Left colon (tissue), 2 donors: ENCODE measurements around the gene TAS2R14. TPM values are rescaled to one million over a fixed set of nuclear protein-coding genes. Genes with fewer than 3 reads are reported as not detected.

ENCODE experiments used
- ATAC-seq: fragments of 200-7000 bp; cut with Tn5 transposase; one replicate; pipeline ENCODE4 v1.9.1; 2020; ENCODE audit warnings: mild to moderate bottlenecking, moderate library complexity
- DNase-seq, 2 donors: peaks; one replicate each; pipeline ENCODE4 v3.0.0-alpha.2; 2020
- intact Hi-C, 2 donors: fragments of 100-400 bp; cut with DNase I in 1 of 2; cut with micrococcal nuclease in 1 of 2; formaldehyde crosslinking; loops; one replicate each; pipeline versions ENCODE4 v1.11.2 to v1.14.0; 2022; cut with DNase I, micrococcal nuclease
- total RNA-seq, 2 donors: library from RNA; stranded (reverse); fragmentation: NEBNext Ultra II Directional; extraction: Animal tissue kit (Norgen Biotek cat#: 25700); gene quantifications; one replicate each; pipeline ENCODE4 v1.2.1, GENCODE V29; 2021
- donor health status: DM: no; HTN: no; CAD: no.
- donor health status: DM: yes; HTN: yes; CAD: no.

TAS2R14 gene
- total RNA-seq, 2 donors from 2014 or later = 1.8 to 2.1 TPM

GRCh38 chr12:10926269-10926668 lies 12.8 kb downstream of the TAS2R14 start:
- ATAC-seq = no peak

DNA sequence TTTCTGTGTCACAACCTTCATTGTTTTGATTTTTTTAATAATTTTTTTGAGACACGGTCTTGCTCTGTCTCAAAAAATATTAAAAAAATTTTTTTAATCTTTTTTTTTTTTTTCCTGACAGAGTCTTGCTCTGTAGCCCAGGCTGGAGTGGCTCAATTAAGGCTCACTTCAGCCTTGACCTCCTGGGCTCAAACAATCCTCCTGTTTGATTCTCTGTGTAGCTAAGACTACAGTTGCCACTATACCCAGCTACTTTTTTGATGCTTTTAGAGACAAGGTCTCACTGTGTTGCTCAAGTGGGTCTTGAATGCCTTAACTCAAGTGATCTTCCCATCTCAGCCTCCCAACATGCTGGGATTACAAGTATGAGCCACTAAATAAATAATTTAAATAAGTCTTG lies 19.3 kb downstream of the TAS2R14 start:
- DNase-seq (no peak), ATAC-seq (no peak)
- intact Hi-C loops = no loop called here

More at GRCh38 chr12:10926269-10926668, 12.8 kb downstream of the TAS2R14 start:
- intact Hi-C loops = no loop called here
- DNase-seq = no peak

DNA sequence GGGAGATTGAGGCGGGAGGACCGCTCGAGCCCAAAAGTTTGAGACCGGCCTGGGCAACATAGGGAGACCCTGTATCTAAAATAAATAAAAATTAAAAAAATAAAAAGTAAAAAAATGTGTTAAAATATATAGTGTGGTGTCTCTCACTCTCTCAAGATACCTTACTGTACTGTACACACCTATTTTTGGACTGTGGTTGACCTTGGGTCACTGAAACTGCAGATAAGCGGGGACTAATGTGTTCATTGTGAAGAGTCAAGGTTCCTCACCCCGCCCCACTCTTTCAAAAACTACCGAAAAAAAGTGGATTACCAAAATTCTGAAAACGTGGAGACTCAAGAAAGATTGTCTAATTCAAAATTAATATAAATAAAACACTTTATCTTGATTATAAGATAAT lies 28.7 kb downstream of the TAS2R14 start:
- DNase-seq (no peak), ATAC-seq (no peak)
- intact Hi-C loops = no loop called here

- intact Hi-C loops = no loop called here
- DNase-seq = no peak
- no peak for ATAC-seq
Measured at GRCh38 chr12:10909462-10909861, 29.6 kb downstream of the TAS2R14 start, which contains the start of gene TAS2R13. Gene TAS2R13, minus strand, starts transcription at chr12:10909562. Its CDS starts 264 bp downstream, at chr12:10909298.

DNA sequence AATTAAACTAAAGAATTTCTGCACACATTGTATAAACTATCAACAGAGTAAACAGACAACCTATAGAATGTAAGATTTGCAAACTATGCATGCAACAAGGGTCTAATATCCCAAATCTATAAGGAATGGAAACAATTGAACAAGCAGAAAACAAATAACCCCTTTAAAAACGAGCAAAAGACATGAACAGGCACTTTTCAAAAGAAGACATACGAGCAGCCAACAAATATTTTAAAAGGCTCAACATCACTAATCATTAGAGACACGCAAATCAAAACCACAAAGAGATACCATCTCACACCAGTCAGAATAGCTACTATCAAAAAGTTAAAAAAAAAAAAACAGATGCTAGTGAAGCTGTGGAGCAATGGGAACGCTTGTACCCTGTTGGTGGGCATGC lies 34.4 kb downstream of the TAS2R14 start:
- ATAC-seq = no peak
- no peak for DNase-seq
- intact Hi-C loops = no loop called here

GRCh38 chr12:10901427-10901826 lies 37.6 kb downstream of the TAS2R14 start:
- DNase-seq = no peak
- ATAC-seq = peak; percentile 52
- intact Hi-C loops = no loop called here

- intact Hi-C loops = no loop called here
- no peak for DNase-seq
- ATAC-seq = no peak
Measured at GRCh38 chr12:10900972-10901371, 38.1 kb downstream of the TAS2R14 start.

DNA sequence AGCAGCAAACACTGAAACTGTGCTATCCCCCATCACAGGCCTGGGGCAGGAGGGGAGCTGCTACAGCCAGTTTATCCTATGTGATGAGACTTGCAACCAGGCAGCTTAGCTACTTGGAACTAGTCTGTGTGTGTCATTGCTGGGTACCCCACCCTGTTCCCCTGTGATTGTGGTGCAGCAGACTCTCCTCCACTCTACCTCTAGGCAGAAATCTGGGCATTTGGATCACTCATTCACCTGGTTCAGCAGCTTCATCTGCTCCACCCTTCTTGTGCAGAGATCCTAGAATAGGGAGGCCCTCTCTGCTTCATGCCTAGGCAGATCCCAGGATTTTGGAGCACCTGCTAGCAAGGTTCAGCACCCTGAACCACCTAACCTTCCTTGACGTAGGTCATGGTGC lies 38.5 kb downstream of the TAS2R14 start:
- no peak for ATAC-seq
- DNase-seq = no peak
- intact Hi-C loops = no loop called here

DNA sequence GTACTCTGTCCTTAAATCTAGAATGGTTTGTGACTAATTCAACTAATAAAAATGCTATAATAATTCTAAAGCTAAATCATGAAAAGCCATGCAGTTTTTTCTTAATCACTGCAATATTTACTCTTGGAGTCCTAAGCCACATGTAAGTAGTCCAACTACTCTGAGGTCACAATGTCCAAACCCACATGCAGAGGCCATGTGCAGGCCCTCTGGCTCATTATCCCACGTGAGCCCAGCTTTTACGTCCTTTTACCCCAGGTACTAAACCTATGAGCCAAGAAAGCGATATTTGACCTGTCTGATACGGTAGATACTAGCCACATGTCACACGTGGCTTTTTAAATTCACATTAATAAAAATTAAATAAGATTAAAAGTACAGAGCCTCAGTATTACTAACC lies 42.2 kb downstream of the TAS2R14 start:
- intact Hi-C loops = no loop called here
- ATAC-seq (no peak), DNase-seq (no peak)

DNA sequence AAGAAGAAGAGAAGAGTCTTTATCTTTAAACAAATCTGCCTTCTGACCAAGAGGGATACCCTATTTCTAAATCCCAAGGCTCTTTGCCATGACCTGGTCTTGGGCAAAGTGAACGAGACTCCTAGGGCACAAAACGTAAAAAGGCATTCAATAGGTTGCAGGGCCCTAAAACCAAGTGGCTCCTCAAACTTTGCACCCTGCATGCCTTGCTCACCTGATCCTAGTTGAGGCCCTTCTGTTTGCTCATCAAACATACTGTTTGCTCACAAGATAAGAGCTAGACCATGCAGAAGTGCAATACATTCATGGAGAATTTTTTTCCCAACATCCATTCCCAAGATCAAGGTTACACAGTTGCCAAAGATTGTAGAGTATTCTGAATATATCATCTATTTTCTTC lies 47.1 kb downstream of the TAS2R14 start:
- peak in 1 of 2 donors; percentile 10 for DNase-seq
- intact Hi-C loops = no loop called here
- peak; percentile 99 for ATAC-seq

DNA sequence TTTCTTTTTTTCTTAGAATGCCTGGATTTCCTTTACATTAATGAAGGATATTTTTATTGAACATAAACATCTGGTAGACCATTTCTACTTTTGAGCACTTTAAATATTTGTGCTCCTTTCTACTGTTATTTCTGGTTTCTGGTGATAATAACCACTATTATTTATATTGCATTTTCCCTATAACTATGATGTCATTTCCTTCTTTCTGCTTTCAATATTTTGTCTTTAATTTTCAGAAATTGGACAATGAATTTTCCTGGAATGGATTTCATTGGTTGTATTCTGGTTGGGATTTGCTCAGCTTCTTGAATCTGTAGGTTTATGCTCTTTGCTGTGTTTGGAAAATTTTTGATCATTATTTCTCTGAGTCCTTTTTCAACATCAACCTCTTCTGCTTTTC lies 49.8 kb downstream of the TAS2R14 start:
- intact Hi-C loops = no loop called here
- ATAC-seq (no peak), DNase-seq (no peak)

Other genes starting within 250 kb of the TAS2R14 start
- gene YBX3, start 215.9 kb downstream of the TAS2R14 start, total RNA-seq = 100 to 1,000 TPM; 140 to 146 TPM
- not detected for gene TAS2R7, start 136.6 kb downstream of the TAS2R14 start, total RNA-seq
- not detected for gene TAS2R8, start 132.0 kb downstream of the TAS2R14 start, total RNA-seq
- gene TAS2R9, start 129.1 kb downstream of the TAS2R14 start, total RNA-seq = not detected
- gene TAS2R10, start 112.9 kb downstream of the TAS2R14 start, total RNA-seq = not detected
- gene PRR4, start 89.8 kb downstream of the TAS2R14 start, total RNA-seq = 1 to 10 TPM; 1.0 to 2.3 TPM
- gene PRH1, start 55.0 kb downstream of the TAS2R14 start, total RNA-seq = 10 to 100 TPM; 10.6 to 13.8 TPM
- gene TAS2R13, start 29.7 kb downstream of the TAS2R14 start, total RNA-seq = 1 to 10 TPM; 1.3 to 1.9 TPM
- not detected for gene PRH2, start 10.0 kb downstream of the TAS2R14 start, total RNA-seq
- gene TAS2R50, start 47.6 kb upstream of the TAS2R14 start, total RNA-seq = 1 to 10 TPM; 1.2 to 1.6 TPM
- gene TAS2R20, start 59.0 kb upstream of the TAS2R14 start, total RNA-seq = 1 to 10 TPM; 1.6 to 1.7 TPM
- 1 to 10 TPM; 2.9 TPM for gene TAS2R19, start 83.4 kb upstream of the TAS2R14 start, total RNA-seq
- 1 to 10 TPM; 3.3 to 3.7 TPM for gene TAS2R31, start 92.1 kb upstream of the TAS2R14 start, total RNA-seq
- 1 to 10 TPM in 1 of 2 donors, under 1 TPM in 1; 0.95 to 2.5 TPM for gene TAS2R46, start 123.0 kb upstream of the TAS2R14 start, total RNA-seq
- gene TAS2R43, start 153.1 kb upstream of the TAS2R14 start, total RNA-seq = under 1 TPM in 1 of 2 donors, not detected in 1; 0.42 TPM
- 1 to 10 TPM; 2.3 to 4.0 TPM for gene TAS2R30, start 195.4 kb upstream of the TAS2R14 start, total RNA-seq
- 1 to 10 TPM; 7.6 to 8.1 TPM for gene SMIM10L1, start 231.9 kb upstream of the TAS2R14 start, total RNA-seq
- not detected for gene TAS2R42, start 247.7 kb upstream of the TAS2R14 start, total RNA-seq